NCI-H69 (cell line): Measurements from ENCODE around the gene NPR3.

Experiments used
- DNase-seq: peaks from one replicate; lab custom pipeline; 2025; lab: John Stamatoyannopoulos, UW

The NPR3 gene

DNA sequence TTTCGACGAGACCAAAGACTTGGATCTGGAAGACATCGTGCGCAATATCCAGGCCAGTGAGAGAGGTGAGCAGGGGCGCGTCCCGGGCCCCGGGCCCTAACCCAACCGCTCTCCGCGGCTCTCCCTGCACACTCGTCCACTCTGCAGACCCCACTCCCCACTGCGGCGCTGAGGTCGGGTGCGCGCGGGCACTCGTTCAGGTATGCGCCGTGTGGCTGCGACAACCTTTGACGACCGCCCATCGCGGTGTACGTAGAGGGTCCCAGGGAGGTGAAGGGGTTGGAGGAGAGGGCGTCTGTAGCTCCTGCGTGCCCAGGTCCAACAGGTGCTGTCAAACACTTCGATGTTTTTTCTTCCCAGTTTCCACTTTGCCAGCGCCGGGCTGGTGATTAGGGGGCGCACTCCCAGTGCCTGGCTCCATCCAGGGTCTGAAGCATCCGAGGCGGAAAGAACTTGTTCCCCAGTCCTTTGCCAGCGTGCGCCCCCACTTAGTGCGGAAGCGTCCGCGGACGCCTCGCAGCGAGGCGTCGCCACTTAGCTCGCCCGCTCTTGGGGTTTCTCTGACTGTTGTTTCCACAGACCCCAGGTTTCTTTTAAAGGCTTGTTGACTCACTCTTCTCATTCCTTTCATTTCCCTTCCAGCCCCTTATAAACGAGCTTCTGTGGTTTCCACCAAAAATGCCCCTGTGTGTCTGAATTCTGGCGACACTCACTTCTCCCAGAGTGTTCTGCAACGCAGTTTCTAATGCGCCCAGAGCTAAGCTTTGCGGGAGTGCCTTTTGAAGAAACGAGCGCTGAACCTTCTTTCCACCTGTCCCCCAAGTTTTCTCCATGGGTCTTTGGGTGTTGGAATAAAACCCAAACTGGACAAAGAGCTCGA is 1.6 kb downstream of the NPR3 start:
- DNase-seq: no peak

DNA sequence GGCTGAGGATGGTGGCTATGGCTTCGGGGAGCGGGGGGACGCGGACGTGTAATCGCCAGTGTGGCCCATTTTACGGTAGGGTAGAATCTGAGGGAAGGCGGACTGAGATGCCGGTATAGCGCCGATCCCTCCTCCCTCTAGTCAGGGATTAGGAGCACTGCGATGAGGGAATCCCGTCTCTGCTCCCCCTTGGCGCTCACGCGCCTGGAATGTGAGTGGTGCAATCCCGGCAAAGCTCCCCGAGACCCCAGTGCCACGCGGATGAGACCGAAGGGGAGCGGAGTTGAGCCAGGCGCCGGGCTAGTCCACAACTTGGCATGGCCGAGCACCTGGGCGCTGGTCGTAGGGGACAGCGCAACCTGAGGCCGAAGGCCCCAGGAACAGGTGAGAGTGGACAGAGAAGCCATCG is 2.2 kb downstream of the NPR3 start:
- DNase-seq: no peak

DNA sequence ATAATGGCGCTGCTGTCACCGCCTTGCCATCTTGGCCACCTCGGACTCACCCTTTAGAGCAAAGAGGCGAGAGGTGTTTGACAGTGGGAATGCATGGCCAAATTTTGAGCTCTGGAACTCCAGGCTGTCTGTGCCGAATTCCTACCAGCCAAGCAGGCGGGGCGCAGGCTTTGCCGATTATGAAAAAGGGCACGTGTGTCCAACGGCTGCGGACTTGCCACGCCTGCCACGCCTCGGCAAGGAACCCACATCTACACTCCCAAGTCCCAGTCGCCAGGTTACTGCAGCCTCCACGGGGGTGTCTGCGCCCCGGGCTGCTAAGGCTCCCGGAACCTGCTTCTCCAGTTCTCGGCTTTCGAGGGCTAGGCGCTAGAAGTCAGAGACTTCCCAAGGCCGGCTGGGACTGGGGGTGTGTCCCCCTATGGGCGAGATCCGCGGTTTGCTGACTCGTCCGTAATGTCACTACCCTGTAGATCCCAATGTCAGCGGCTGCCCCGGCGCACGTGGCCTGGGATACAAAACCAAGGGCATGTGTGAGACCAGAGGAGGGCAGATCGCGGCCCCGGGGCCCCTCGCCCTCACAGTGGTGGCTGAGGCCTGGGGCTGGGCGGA is 2.8 kb downstream of the NPR3 start:
- no peak for DNase-seq

DNA sequence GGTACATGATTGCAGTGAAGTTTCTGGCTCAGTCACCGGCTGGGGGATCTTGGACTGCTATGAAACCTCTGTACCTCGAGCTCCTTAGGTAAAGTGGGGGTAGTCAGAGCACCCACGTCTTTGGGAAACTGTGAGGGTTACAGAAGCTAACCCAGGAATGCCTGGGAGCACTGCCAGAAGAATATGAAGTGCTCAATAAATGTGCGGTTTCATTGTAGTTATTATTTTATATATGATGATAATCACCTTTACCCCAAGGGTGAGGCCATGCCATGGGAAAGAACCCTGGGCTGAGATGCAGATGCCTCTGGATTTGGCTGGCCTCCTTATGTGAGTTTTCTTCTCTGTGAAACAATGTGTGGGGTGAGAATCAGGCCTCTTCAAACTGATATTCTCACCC is 3.7 kb downstream of the NPR3 start:
- DNase-seq: no peak

DNA sequence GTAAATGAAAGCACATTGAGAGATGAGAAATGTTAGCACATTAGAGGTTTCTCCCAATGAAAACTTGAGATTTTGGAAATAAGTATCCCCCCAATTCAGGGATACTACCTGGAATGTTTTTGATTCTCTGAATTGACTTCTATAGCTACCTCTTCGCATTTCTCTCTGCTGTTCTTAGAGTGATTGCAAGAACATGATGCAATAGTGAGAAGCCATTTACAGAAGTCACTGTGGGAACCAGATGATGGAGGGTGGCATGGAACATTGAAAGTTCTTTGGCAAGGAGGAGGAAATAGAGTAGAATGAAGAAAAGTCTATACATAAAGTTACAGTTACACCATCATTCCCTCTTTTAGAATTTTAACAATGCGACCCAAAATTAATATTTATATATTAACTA is 9.2 kb downstream of the NPR3 start:
- DNase-seq: no peak

DNA sequence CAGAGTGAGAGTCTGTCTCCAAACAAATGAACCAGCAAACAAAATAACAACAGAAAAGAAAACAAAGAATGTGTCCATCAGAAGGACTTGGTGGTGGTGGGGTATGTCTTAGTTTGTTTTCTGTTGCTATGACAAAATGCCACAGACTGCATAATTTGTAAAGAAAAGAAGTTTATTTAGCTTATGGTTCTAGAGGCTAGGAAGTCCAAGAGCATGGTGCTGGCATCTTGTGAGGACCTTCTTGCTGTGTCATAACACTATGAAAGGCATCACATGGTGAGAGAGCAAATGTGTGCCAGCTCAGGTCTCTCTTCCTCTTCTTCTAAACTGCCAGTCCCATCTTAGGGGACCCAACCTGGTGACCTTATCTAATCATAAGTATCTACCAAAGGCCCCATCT is 10.5 kb downstream of the NPR3 start:
- no peak for DNase-seq

DNA sequence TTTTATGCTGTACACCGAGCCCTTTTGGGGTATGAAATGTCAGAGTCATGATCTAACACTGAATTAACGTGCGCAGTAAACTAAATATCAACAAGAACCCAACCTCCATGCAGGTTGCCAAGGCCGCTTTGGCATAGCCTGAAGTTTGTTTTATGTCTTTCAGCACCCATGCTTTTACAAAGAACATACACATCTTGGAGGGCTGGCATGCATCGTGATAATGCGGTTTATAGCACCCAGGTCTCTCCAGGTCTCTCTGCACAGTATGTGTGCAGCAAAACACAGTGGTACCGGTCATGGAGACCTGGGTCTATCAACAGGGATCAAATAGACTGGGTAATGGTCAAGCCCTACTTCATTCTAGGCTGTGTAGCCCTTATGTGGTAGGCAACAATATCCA is 11.8 kb downstream of the NPR3 start:
- DNase-seq: no peak

DNA sequence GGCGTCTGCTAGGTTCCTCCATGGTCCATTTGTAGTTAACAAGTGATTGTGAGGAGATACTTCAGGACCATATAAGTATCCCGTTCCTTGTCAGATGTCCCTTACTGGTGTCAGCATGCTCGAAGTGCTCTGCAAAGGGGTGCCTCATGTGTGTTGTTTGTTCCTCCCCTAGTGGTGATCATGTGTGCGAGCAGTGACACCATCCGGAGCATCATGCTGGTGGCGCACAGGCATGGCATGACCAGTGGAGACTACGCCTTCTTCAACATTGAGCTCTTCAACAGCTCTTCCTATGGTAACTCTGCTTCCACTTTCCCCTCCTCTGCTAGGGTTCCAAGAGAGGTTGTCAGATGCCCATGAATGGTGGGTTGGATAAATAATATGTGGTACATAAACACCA is 13.4 kb downstream of the NPR3 start:
- DNase-seq: no peak

DNA sequence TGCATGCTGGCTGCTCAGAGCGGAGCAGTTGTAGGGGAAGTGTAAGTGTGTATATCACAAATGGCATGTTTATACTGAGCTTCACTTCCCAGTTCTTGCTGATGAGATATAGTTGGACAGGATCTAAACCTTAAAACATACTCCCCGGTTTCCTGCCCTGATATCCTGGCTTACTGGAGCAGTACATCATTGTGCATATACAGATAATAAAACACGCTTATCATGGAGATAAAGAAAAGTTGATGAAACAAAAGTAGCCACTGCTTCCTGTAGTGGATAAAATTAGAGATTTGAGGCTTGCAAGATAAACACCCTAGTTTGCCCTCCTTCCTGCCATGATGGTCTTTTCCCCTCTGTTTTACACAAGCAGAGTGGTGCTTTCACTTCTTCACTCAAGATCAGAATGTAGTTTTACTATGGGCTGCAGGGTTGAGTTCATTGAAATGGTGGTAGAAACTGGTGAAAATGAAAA is 15.0 kb downstream of the NPR3 start:
- no peak for DNase-seq

DNA sequence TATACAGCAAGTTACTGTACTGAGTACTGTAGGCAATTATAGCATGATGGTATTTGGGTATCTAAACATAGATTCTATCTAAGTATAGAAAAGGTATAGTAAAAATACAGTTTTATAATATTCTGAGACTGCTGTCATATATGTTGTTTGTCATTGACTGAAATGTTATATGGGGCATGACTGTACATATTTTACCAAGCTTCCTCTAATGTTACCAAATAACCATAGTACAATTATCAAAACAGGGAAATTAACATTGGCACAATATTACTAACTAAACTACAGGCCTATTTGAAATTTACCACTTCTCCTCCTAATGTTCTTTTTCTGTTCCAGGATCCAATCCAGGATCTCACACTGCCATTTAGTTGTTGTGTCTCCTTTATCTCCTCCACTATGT is 18.5 kb downstream of the NPR3 start:
- DNase-seq: no peak

DNA sequence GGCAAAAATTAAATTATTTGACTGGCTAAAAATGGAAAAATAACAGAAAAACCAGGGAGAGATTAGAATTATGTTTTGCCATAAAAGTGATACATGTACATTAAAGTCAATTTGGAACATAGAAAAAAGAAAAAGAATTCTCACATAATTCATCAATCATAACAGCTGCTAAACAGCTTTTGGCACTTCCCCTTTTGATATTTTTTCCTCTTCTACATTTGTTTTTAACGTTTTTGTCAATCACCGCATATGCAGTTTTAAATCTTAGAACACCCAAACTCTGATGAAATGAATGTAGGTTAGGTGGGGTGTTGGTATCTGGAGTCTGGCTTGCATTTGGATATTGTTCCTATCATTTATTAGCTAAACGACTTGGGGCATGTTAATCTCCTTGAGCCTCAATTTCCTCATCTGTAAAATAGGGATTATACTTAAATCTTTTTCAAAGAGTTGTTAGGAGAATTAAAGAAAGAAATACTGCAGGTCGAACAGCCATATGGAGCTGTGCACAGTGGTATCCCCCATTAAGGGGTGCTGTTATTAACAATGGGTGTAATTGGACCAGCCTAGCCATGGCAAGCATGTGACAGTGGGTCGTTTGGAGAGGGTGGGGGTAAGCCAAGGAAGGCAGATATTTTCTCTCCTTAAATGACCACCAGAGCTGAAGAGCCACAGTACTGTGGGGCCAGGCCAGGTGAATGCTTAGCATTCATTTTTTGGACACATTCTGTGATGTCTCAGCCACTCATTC is 22.6 kb downstream of the NPR3 start:
- no peak for DNase-seq

DNA sequence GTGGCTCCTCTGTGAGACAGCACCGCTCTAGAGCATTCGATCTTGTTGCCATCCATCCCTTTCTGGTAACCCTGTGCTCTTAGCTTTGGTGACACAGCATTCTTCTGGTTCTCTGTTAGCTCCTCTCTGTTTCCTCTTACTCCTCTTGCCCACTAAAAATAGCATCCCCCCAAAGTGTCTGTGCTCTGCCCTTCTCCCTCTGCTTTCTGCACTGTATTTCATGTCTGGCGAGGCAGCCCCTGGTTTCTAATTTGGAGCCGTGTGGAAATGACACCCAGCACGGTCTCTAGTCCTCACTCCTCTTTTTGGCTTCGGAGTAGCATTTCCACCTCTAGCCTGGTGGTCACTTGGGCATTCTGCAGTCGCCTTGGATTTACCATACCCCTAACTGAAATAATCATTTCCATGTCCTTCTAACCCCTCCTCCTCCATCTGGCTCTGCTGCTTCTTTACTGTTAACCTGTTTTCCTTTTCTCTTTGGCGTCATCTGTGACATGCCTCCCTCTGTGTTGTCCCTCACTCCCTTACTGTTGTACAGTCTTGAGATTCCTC is 23.8 kb downstream of the NPR3 start:
- no peak for DNase-seq

DNA sequence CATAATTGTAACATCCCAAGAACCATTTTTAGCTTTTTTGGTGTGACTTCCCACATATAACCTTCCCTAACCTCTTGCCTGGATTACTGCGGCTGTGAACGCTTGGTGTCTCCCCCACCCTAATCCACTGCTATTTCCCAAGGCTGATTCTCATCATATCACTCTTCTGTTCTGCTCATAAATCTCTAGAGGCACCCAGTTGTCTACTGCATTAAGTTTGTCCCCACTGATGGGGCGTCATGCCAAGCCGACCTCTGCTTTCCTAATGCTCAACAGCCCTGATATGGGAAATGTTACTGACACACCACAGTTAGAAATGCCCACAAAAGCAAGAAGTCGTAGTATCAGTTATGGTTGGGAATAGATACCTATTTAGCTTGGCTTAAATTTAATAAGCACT is 24.4 kb downstream of the NPR3 start:
- DNase-seq: no peak

DNA sequence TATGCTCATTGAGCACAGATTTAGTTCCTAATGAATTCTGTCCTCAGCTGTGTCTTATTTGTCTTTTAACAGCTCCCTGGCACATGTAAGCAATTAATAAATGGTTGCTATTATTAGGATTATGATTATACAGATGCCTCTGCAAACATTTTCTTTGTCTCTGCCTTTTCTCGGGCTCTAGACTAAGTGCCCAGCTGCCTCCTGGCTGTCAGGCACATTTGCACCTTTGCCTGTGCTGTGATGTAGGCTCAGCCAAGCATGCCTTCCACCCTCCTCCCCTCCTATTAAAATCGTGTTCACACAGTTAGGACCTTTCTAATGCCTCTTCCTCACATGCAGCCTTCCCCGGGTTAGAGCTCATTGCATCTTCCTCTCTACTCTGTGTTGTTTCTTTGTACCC is 25.7 kb downstream of the NPR3 start:
- no peak for DNase-seq

DNA sequence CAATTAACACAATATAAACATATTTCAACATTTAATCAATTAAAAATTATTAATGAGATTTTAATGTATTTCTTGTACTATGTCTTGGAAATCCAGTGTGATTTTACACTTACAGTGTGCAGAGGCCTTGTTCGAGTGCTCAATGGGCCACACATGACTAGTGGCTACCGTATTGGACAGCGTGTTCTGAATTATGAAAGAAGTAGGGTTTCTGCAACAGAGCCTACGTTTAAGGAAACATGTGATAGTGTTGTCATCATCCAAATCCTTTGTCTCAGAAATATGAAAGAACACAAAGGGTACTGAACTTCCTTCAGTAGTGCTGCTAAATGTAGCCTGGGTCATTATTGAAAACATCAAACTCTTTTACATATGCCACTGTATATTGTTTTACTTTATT is 29.5 kb downstream of the NPR3 start:
- DNase-seq: no peak

DNA sequence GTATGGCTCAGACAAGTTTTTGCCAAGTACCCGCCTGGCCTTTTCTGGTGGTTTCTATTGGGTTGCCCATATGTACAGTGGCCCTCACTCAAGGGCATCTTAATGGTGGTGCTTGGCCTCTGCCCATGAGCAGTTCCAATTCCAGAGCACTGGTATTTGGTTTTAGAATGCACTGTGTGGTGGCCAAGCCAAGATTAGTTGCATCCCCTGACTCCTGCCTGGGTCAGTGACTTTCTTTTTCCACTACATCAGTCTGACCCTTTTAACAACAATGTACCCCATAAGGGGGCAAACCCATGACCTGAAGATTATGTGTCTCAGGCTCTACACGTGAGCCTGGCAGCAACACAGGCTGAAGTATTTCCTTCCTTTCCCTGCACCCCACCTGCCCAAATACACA is 34.2 kb downstream of the NPR3 start:
- DNase-seq: no peak

DNA sequence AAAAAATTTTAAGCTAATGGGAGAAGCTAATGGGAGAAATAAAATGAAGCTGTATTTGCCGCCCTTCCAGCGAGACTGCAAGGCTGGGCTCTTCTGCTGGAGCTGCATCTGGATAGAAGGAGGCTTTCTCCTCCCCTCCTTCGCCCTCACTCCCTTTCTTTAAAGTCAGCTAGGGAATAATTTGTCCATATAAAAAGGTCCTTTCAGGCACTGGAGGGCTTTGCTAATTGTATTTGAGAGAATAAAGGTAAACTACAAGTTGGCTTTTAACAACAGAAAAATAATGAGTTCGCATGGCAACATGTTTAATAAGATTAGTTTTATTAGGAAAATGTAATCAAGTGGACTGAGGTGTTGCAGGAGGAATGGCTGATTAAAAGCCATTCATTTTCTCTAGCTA is 41.3 kb downstream of the NPR3 start:
- DNase-seq: no peak

DNA sequence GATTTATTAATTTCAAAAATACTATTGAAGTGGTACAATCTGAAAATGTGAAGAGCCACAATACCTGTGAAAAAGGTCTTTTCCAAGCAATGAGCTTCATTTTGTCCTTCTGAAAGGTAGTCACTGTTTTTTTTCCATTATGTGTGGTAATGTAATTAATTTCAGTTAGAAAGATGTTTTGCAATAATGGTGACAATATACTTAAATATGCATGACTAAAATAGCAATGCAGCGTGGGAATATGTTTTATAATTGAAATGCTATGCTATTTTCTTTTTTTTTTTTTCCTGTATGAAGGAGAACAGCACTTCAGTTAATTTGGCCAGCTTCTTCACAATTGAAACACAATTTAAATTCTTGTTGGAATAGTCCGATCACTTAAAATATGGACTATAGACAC is 41.9 kb downstream of the NPR3 start:
- no peak for DNase-seq

DNA sequence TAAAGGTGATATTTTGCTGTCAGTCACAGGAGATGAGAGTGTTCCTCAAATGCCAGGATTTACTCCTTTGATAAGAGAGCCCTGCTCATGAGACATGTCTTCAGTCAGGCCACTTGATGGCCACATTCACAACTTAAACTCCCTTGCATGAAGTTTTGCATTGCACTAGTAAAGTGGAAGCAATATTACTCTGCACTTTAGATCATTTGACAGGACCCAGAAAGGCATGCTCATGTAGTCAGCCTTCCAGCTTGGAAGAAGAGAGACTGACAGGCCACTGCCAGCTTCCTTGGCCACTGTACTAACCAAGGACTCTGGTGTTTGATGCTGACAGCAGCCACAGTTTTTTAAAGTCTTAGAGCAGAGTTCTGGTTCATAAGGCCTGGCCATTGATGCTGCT is 42.6 kb downstream of the NPR3 start:
- DNase-seq: no peak

DNA sequence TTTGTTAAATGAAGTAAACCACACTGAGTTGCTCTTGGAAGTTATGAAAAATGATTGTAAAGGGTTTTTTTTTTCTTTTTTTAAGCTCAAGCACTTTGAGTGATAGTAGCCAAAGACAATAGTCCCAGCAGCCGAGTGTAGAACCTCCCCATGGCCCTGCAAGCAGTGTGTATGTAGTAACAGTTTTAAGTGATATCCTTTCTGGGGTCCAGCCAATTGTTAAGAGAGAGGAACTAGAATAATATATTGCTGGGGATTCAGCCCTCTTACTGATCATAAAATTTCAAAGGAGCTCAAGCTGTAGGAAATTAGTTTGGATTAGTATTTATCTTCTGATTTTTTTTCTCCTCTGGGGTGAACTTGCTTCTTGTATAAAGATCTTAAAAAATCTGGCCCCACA is 43.2 kb downstream of the NPR3 start:
- DNase-seq: no peak

DNA sequence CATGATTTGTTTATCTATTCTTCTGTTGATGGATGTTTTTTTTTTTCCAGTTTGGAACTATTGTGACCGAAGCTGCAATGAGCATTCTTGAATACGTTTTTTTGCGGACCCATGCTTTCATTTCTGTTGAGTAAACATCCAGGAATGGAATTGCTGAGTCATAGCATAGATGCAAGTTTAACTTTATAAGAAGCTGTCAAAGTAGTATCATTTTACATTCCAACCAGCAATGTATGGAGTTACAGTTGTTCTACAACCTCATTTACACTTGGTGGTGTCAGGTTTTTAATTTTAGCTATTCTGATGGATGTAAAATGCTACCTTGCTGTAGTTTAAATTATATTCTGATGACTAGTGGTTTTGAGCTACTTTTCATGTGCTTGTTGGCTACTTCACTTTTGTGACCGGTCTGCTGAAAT is 49.0 kb downstream of the NPR3 start:
- no peak for DNase-seq

DNA sequence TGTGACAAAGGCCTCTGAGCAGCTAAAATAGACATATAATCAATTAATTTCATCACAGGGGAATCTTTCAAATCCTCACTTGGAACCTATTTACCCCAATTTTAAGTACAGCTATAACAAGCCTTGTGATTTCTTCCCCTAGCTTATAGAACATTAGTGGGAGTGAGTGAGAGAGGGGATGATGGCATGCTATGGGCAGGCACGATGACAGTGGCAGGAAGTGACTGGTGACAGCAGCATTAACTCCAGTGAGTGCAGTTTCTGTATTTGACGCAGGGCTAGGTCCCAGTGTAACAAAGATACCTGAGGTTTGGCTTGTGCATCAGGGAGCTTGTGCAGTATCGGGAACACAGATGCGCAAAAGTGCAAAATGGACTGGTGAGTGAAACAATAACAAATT is 54.1 kb downstream of the NPR3 start:
- no peak for DNase-seq
